GM20000 (cell line): Measurements from ENCODE around the gene COL7A1.
"Not testable (repeated sequence)": the region's sequence is repeated elsewhere in the genome, so short reads cannot be mapped to it uniquely, and the experiment has no call there.

Experiments
- DNase-seq: peaks from one replicate; pipeline ENCODE4 v3.0.0; 2012; ENCODE audit warnings: low spot score
- TF ChIP-seq, protein P1 (sequence below): IDR thresholded peaks from 2 replicates; pipeline ENCODE4 v1.5.1; 2012; ENCODE audit warnings: mild to moderate bottlenecking, control low read depth; ENCODE audit errors: extremely low read depth, missing control alignments

COL7A1 gene

DNA sequence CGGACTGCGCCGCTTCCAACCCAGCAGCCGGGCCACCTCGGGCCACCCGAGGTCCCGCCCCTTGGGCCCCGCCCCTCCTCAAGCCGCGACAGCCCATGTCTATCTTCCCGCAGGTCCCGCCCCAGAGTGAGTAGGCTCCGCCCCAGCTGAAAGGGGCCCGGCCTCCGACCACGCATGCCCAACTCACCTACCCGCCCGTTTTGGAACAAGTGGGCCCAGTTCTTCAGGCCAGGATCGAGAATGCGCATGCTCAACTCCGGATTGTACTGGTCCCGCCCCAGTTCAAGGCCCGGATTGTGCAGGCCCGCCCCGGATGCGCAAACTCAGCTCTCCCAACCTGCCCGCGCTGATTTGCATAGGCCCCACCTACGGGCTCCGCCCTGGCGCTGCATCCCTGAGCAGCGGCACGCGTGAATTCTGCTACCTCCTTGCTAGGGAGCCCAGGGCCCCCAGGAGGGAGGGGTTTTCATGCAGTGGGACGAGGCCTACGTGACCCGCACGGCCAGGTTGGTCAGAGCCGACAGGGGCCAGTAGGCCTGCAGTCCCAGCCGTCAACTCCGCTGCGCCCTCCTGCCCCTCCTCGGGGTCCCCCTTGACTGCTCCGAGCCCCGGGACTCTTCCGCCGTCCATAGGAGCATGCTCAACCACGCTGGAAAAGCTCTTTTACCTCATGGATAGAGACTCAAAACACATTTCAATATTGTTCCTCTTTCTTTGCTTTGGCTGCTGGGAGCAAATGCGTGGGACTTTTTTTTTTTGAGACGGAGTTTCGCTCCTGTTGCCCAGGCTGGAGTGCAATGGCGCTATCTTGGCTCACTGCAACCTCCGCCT is 38.1 kb downstream of the COL7A1 start, which contains the start of gene PFKFB4:
Gene PFKFB4 (minus strand): TSS at position 8 of the 831 bp plus-strand sequence. CDS start 26 bp downstream, outside the sequence.
- DNase-seq, result peak; percentile 97
- TF ChIP-seq, protein P1, sequence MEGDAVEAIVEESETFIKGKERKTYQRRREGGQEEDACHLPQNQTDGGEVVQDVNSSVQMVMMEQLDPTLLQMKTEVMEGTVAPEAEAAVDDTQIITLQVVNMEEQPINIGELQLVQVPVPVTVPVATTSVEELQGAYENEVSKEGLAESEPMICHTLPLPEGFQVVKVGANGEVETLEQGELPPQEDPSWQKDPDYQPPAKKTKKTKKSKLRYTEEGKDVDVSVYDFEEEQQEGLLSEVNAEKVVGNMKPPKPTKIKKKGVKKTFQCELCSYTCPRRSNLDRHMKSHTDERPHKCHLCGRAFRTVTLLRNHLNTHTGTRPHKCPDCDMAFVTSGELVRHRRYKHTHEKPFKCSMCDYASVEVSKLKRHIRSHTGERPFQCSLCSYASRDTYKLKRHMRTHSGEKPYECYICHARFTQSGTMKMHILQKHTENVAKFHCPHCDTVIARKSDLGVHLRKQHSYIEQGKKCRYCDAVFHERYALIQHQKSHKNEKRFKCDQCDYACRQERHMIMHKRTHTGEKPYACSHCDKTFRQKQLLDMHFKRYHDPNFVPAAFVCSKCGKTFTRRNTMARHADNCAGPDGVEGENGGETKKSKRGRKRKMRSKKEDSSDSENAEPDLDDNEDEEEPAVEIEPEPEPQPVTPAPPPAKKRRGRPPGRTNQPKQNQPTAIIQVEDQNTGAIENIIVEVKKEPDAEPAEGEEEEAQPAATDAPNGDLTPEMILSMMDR, result no peak

DNA sequence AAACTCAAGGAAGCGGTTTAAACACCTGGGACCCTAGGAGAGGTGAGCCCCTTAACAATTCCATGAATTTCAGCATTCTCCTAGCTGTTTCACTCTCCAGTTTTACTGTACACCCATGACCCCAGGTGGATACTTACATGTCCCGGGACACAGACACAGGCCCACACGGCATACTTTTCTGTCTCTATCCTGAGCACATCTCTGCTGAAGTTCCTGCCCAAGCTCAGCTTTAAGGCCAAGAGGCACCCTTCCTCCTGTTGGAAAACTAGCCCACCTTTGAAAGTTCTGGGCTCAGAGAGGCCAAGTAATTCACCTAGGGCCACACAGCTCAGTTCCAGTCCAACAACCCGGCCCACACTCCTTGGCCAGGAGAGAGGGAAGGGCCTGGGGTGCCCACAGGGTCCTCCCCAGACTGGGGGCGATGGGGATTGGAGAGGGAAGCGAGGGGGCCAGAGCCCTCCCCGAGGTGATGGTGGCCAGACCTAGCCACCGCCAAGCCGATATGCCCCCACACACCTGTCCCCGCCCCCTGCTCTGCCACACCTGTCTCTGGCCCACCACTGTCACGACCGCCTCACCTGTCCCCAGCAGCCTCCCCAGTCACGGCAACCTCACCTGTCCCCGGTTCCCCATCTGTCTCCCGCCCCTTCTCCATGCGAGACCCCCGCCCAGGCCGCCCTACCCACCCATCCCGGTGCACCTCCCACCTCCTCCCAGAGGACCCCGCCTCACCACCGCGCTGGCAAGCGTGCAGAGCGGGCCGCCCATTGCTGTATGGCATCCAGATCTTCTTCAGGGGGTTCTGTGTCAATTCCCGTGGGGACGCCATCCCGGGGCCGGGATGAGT is 39.0 kb downstream of the COL7A1 start:
- TF ChIP-seq, protein P1, result no peak

DNA sequence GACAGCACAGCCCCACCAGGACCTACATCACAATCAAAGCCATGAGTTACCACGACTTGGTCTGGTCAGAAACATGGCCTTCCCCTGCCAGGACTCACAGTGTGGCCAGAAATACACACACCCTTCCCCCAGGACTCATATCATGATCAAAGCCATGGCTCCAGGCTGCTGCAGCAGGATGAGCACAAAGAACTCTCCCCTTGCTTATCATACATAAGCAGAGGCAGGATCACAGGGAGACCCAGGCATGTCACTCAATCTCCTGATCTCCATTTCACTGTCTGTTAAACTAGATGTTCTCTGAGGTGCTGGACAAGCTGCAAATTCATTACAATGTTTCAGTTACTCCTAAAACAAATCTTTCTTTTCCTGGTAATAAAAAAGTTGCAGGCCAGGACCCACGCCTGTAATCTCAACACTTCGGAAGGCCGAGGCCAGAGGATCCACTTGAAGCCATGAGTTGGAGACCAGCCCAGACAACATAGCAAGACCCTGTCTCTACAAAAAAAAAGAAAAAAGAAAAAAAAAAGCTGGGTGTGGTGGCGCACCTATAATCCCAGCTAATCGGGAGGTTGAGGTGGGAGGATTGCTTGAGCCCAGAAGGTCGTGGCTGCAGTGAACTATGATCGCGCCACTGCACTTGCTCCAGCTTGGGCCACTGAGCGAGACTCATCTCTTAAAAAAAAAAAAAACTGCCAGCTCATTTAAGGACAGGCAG is 39.7 kb downstream of the COL7A1 start:
- no peak for DNase-seq
- TF ChIP-seq, protein P1, result no peak

More for the DNA sequence above, 39.0 kb downstream of the COL7A1 start:
- DNase-seq, result no peak

DNA sequence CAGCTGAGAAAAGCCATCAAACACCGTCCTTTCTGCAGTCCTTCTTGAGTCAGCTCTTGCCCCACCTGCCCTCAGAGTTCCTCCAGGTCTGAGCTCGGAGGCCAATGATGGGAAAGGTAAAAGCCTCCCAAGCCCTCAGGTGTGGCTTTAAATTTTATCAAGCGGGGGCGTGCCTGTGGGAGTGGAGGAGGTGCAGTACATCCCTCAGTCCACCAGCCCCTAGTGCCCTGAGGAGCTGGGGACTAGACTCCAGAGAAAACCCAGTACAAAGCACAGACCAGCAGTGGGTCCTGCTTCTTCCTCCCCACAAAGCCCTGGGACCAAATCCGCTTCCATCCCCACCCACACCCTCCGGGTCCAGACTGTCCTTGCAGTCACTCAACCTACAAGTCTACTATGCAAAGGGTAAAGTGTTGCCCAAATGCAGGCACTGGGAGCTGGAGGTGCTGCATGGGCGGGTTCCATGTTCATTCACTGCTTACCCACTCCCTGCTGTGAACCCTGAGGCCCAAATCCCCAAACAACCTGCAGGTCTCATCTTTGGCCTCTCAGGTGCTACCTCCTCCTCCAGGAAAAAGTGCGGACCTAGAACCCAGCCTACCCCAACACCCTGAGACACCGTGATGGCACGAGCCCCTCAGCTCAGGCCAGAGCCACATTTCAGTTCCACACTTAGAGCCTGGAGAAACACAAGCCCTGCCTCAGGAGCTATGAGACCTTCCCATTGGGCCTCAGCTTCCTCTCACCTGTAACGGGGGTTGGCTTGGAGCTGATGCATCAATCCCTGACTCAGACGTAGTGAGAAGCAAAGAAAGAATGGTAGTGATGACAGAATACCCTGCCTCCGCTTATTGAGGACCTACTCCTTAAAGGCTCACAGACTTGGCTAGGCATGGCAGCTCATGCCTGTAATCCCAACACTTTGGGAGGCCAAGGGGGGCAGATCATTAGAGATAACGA is 41.0 kb downstream of the COL7A1 start:
- TF ChIP-seq, protein P1, result no peak
- DNase-seq, result no peak

DNA sequence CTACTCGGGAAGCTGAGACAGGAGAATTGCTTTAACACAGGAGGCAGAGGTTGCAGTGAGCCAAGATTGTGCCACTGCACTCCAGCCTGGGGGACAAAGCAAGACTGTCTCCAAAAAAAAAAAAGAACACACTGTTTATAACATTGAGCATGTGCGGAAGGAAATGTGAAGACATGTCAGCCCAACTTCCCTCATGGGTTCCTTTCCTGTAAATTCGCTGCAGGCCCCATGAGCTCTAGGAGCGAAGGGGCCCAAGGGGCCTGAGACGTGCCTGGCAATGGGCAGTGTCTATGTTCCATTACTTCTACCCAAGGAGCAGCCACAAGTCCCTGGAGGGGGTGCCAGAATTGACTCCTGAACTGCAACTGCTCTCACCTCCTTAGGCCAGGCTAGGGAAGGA is 41.8 kb downstream of the COL7A1 start:
- no peak for DNase-seq
- TF ChIP-seq, protein P1, result no peak

DNA sequence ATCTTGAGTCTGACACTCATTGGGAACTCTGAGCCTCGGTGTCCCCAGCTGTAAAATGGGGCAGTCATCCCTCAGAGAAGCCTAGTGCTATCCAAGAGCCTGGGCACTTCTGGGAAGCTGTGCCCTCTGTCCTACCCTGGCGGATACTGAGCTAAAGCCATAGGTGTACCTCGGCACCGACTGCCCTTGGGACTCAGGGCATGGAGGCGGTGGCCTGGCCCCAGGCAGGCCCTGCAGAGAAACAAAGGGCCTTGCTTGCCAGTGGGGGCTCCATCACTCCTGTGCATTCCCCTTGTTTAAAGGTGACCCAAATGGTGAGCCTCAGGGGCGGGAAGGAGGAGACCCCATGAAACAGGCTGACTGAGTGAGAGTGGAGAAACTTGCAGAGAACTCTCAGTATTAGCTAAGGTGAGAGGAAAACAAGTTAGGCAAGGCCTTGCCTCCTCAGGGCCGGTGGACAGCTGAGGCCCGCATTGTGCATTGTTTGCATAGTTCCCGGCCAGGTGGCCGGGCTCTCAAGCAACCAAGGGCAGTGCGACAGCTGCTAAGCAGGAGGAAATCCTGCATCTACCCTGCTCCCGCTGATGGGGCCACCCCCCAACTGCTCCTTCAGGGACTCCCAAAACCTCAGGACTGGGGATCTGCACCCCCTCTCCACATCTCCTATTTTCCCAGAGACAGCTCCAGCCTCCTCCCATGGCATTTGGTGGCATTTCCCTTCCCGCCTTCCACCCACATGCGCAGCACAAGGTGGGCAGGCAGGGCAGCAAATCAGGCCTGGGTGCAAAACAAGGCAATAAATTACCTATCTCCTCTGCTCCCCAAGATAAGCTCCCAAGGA is 42.8 kb downstream of the COL7A1 start:
- TF ChIP-seq, protein P1, result no peak
- no peak for DNase-seq

DNA sequence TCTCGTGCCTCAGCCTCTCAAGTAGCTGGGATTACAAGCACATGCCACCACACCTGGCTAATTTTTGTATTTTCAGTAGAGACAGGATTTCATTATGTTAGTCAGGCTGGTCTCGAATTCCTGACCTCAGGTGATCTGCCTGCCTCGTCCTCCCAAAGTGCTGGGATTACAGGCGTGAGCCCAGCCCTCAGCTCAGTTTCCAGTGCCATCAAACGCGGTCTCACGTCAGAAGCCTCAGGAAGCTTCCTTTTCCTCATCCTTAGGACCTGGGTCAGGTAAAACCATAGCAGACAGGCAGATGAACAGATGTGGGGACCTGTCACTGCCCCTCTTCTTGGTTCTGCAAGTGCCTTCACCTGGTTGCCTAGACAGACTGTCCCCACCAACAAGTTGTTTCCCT is 43.5 kb downstream of the COL7A1 start:
- not testable (repeated sequence) for DNase-seq
